Measurements from ENCODE around the gene TEX11. TPM values are rescaled to one million over a fixed set of nuclear protein-coding genes. Genes with fewer than 3 reads are reported as not detected.
"Not testable (repeated sequence)": the region's sequence is repeated elsewhere in the genome, so short reads cannot be mapped to it uniquely, and the experiment has no call there.

Gene TEX11
- total and polyA plus RNA-seq, 10 of the 15 experiments (the other 5 are each of a cell fraction or from before 2014, with no cell fraction given): not detected

- peak; percentile 28; the same call in 1 of the 2 replicates for TF ChIP-seq SMC3 (IDR thresholded peaks at IDR 0.05; ENCODE audit: borderline replicate concordance, low read length)
- peak; percentile 48 for TF ChIP-seq RAD21 (IDR thresholded peaks at IDR 0.05; ENCODE audit: insufficient read depth, low read depth, low read length)
- TF ChIP-seq ZNF384 (IDR thresholded peaks at IDR 0.05; ENCODE audit: borderline replicate concordance, low read depth, low read length): peak; percentile 84; the same call in 1 of the 2 replicates
- TF ChIP-seq CTCF (IDR thresholded peaks at IDR 0.05 in 2 of 3, conservative IDR thresholded peaks at IDR 0.05 in 1 of 3; ENCODE audit: control insufficient read depth in 2 of 3, extremely low read depth in 1 of 3, insufficient read depth in 1 of 3, low read depth in 3 of 3, low read length in 3 of 3): peak; percentile 18 to 41 (median 33); a peak in 4 of 6 replicates
- no peak for TF ChIP-seq ZBTB40 (IDR thresholded peaks at IDR 0.05; ENCODE audit: borderline replicate concordance)
- WGBS (ENCODE audit: insufficient coverage, insufficient replicate concordance, low lambda C conversion rate, missing lambda C conversion rate): 0% methylated on average over 1 of the region's 1 CpG
- no peak overlapping the region for H3K4me3 ChIP-seq
- H3K4me1 ChIP-seq (ENCODE audit: control insufficient read depth, insufficient read depth, low read length): no peaks in the 10 kb centered on the region
- DNase-seq (ENCODE audit: low read depth, low spot score): no peak
- no TSS peak for BruUV-seq (replicated peaks)
- H4K20me1 ChIP-seq (ENCODE audit: control insufficient read depth, insufficient read depth): no peaks in the 10 kb centered on the region
- ATAC-seq: peak; percentile 60
- H3K27ac ChIP-seq (ENCODE audit: control insufficient read depth, insufficient read depth): no peak overlapping the region
- CTCF ChIA-PET: interaction anchor here (0.6 to 2.0 kb wide), 11 partner anchors 38 to 632 kb away, joined by 3 to 12 read pairs (median 3); no protein-coding TSS in a partner anchor
- H3K36me3 ChIP-seq (ENCODE audit: control insufficient read depth in 2 of 2, insufficient read depth in 2 of 2, low read length in 1 of 2): no peaks in the 10 kb centered on the region
- H3K79me2 ChIP-seq (ENCODE audit: control insufficient read depth, insufficient read depth, low read length): no peaks in the 10 kb centered on the region
- no peak overlapping the region for H2AFZ ChIP-seq (ENCODE audit: control insufficient read depth, low read depth, low read length)
- no peak overlapping the region for H3K9ac ChIP-seq (ENCODE audit: control insufficient read depth, insufficient read depth, low read length)
- H3K4me2 ChIP-seq (ENCODE audit: control insufficient read depth, insufficient read depth): no peak overlapping the region
- RAD21 ChIA-PET (ENCODE audit: unreplicated experiment): interaction anchor here (0.7 to 1.6 kb wide), 9 partner anchors 129 to 630 kb away, joined by 3 to 6 read pairs (median 3); no protein-coding TSS in a partner anchor
- peak; percentile 76 for FAIRE-seq
- H3K27me3 ChIP-seq (replicated peaks in 1 of 2; ENCODE audit: control insufficient read depth in 2 of 2, insufficient read depth in 2 of 2, low read length in 1 of 2): no peaks in the 10 kb centered on the region
- H3K9me3 ChIP-seq (replicated peaks; ENCODE audit: control insufficient read depth, insufficient read depth, low read length): no peaks in the 10 kb centered on the region
- POLR2A ChIA-PET: no interaction called here
- SMC1A ChIA-PET (ENCODE audit: uncharacterized antibody, unreplicated experiment): interaction anchor here (0.8 to 1.6 kb wide), 3 partner anchors 14 to 229 kb away, joined by 3 read pairs; no protein-coding TSS in a partner anchor
- intact Hi-C loops (cut with micrococcal nuclease; ENCODE audit: unreplicated experiment): loop anchor here (1.0 kb wide), 1 partner anchor 210 kb away; no protein-coding TSS in a partner anchor
- in situ Hi-C loops (cut with MboI): loop anchor here (10.0 kb wide), 1 partner anchor 210 kb away; no protein-coding TSS in a partner anchor
Observed at GRCh38 chrX:70664726-70665125, 243.8 kb downstream of the TEX11 start.

GRCh38 chrX:70661124-70661523 is 247.4 kb downstream of the TEX11 start:
- H3K4me3 ChIP-seq; H3K9ac ChIP-seq (ENCODE audit: control insufficient read depth, insufficient read depth, low read length); DNase-seq (ENCODE audit: low read depth, low spot score); H3K27ac ChIP-seq (ENCODE audit: control insufficient read depth, insufficient read depth); H3K27me3 ChIP-seq (replicated peaks in 1 of 2; ENCODE audit: control insufficient read depth in 2 of 2, insufficient read depth in 2 of 2, low read length in 1 of 2); FAIRE-seq; H3K4me1 ChIP-seq (ENCODE audit: control insufficient read depth, insufficient read depth, low read length); H2AFZ ChIP-seq (ENCODE audit: control insufficient read depth, low read depth, low read length); H3K36me3 ChIP-seq (ENCODE audit: control insufficient read depth in 2 of 2, insufficient read depth in 2 of 2, low read length in 1 of 2); H3K79me2 ChIP-seq (ENCODE audit: control insufficient read depth, insufficient read depth, low read length); BruUV-seq (replicated peaks); intact Hi-C loops (cut with micrococcal nuclease; ENCODE audit: unreplicated experiment); H3K9me3 ChIP-seq (replicated peaks; ENCODE audit: control insufficient read depth, insufficient read depth, low read length); SMC1A ChIA-PET (ENCODE audit: uncharacterized antibody, unreplicated experiment); H3K4me2 ChIP-seq (ENCODE audit: control insufficient read depth, insufficient read depth); RAD21 ChIA-PET (ENCODE audit: unreplicated experiment); ATAC-seq; POLR2A ChIA-PET; H4K20me1 ChIP-seq (ENCODE audit: control insufficient read depth, insufficient read depth); CTCF ChIA-PET: not testable (repeated sequence)
- in situ Hi-C loops (cut with MboI): loop anchor here (10.0 kb wide), 1 partner anchor 206 kb away; no protein-coding TSS in a partner anchor
- WGBS (ENCODE audit: insufficient coverage, insufficient replicate concordance, low lambda C conversion rate, missing lambda C conversion rate): 13% methylated on average over 10 of the region's 11 CpGs

All from GM12878 (cell line).